Sigmoid colon (tissue), 4 donors: ENCODE data around the gene ALDH3B2.
"Not testable (repeated sequence)": the region's sequence is repeated elsewhere in the genome, so short reads cannot be mapped to it uniquely, and the experiment has no call there.

ENCODE experiments used
- CTCF ChIP-seq, 4 experiments: fragments of 450-650 bp in 3 of 4; fragments of 200-600 bp in 1 of 4; IDR thresholded peaks; one replicate each; pipeline ENCODE4 v1.5.1; 2016 to 2019; ENCODE audit warnings: antibody characterized with exemption in 4 of 4, mild to moderate bottlenecking in 3 of 4, moderate library complexity in 2 of 4
- EP300 ChIP-seq, 4 donors: sonication (generic); formaldehyde crosslinking; IDR thresholded peaks; one replicate each; pipeline ENCODE4 v1.6.1; 2017; ENCODE audit warnings: antibody characterized with exemption in 4 of 4
- POLR2A ChIP-seq, 2 donors: fragments of 450-650 bp; IDR thresholded peaks; one replicate each; pipeline ENCODE4 v1.6.1; 2016; ENCODE audit warnings: antibody characterized with exemption in 2 of 2, mild to moderate bottlenecking in 2 of 2, moderate library complexity in 2 of 2
- POLR2AphosphoS5 ChIP-seq, 4 donors: sonication (generic); formaldehyde crosslinking; IDR thresholded peaks; one replicate each; pipeline ENCODE4 v1.6.1; 2017; ENCODE audit warnings: antibody characterized with exemption in 4 of 4

GRCh38 chr11:67622905-67623304 lies 51.5 kb downstream of the ALDH3B2 start:
- TF ChIP-seq POLR2AphosphoS5, CTCF, EP300, POLR2A (IDR thresholded peaks at IDR 0.05): not testable (repeated sequence)
